HuH-7 (cell line): ENCODE results near the gene NFKB1.

Experiments used
- DNase-seq: peaks from one replicate; pipeline ENCODE4 v3.0.0; 2011; ENCODE audit warnings: low spot score

The NFKB1 gene

GRCh38 chr4:102629673-102630072 lies 128.5 kb downstream of the NFKB1 start:
- no peak for DNase-seq

- no peak for DNase-seq
Measured at GRCh38 chr4:102631616-102632015, 130.5 kb downstream of the NFKB1 start.

GRCh38 chr4:102632241-102633065 lies 131.3 kb downstream of the NFKB1 start:
- no peak for DNase-seq

GRCh38 chr4:102633100-102633499 lies 131.9 kb downstream of the NFKB1 start:
- no peak for DNase-seq

- no peak for DNase-seq
Measured at GRCh38 chr4:102637391-102637790, 136.2 kb downstream of the NFKB1 start.

- DNase-seq = no peak
Measured at GRCh38 chr4:102638621-102639020, 137.5 kb downstream of the NFKB1 start.

- no peak for DNase-seq
Measured at GRCh38 chr4:102639598-102639997, 138.4 kb downstream of the NFKB1 start.

- DNase-seq = no peak
Measured at GRCh38 chr4:102640669-102641068, 139.5 kb downstream of the NFKB1 start.

GRCh38 chr4:102641793-102642192 lies 140.6 kb downstream of the NFKB1 start:
- no peak for DNase-seq

- no peak for DNase-seq
Measured at GRCh38 chr4:102642631-102643298, 141.6 kb downstream of the NFKB1 start.

GRCh38 chr4:102647117-102647516 lies 146.0 kb downstream of the NFKB1 start:
- DNase-seq = no peak

GRCh38 chr4:102657206-102657605 lies 156.0 kb downstream of the NFKB1 start:
- no peak for DNase-seq

GRCh38 chr4:102663073-102663472 lies 161.9 kb downstream of the NFKB1 start:
- no peak for DNase-seq

GRCh38 chr4:102665527-102665926 lies 164.4 kb downstream of the NFKB1 start:
- DNase-seq = no peak
